HEK293 (cell line): ENCODE data around the gene SYS1.

ENCODE experiments used
- OVOL3 ChIP-seq: fragments of 450-650 bp; formaldehyde crosslinking; IDR thresholded peaks from 2 replicates; pipeline ENCODE4 v1.5.1; 2016; ENCODE audit warnings: missing biosample characterization, missing genetic modification characterization
- ZBTB7A ChIP-seq: fragments of 450-650 bp; formaldehyde crosslinking; IDR thresholded peaks from 2 replicates; pipeline ENCODE4 v1.5.1; 2016; ENCODE audit warnings: low read depth, missing biosample characterization, missing genetic modification characterization
- ZFP41 ChIP-seq: fragments of 450-650 bp; formaldehyde crosslinking; IDR thresholded peaks from 2 replicates; pipeline ENCODE4 v1.5.1; 2016; ENCODE audit warnings: missing biosample characterization, missing genetic modification characterization, borderline replicate concordance
- ZNF121 ChIP-seq: fragments of 450-650 bp; formaldehyde crosslinking; IDR thresholded peaks from 2 replicates; pipeline ENCODE4 v1.5.1; 2016; ENCODE audit warnings: missing biosample characterization, missing genetic modification characterization
- ZNF133 ChIP-seq: fragments of 450-650 bp; formaldehyde crosslinking; IDR thresholded peaks from 2 replicates; pipeline ENCODE4 v1.5.1; 2016; ENCODE audit warnings: missing biosample characterization, missing genetic modification characterization
- ZNF157 ChIP-seq: fragments of 450-650 bp; formaldehyde crosslinking; IDR thresholded peaks from 2 replicates; pipeline ENCODE4 v1.5.1; 2016; ENCODE audit warnings: missing biosample characterization, missing genetic modification characterization
- TF ChIP-seq, protein P1 (sequence below): fragments of 450-650 bp; formaldehyde crosslinking; optimal IDR thresholded peaks from 2 replicates; pipeline ENCODE3; 2016; ENCODE audit warnings: missing biosample characterization, mild to moderate bottlenecking, missing genetic modification characterization
- TF ChIP-seq, protein P2 (sequence below): fragments of 450-650 bp; formaldehyde crosslinking; IDR thresholded peaks from 2 replicates; pipeline ENCODE4 v1.5.1; 2016; ENCODE audit warnings: missing biosample characterization, missing genetic modification characterization
- TF ChIP-seq, protein P3 (sequence below): fragments of 450-650 bp; formaldehyde crosslinking; IDR thresholded peaks from 2 replicates; pipeline ENCODE4 v1.5.1; 2016; ENCODE audit warnings: missing biosample characterization, missing genetic modification characterization

GRCh38 chr20:45340236-45340847 lies 22.6 kb upstream of the SYS1 start:
- TF ChIP-seq, protein P1, sequence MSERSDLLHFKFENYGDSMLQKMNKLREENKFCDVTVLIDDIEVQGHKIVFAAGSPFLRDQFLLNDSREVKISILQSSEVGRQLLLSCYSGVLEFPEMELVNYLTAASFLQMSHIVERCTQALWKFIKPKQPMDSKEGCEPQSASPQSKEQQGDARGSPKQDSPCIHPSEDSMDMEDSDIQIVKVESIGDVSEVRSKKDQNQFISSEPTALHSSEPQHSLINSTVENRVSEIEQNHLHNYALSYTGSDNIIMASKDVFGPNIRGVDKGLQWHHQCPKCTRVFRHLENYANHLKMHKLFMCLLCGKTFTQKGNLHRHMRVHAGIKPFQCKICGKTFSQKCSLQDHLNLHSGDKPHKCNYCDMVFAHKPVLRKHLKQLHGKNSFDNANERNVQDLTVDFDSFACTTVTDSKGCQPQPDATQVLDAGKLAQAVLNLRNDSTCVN (tag by site-specific recombination): no peak
- TF ChIP-seq ZFP41 (tag by site-specific recombination) (no peak), OVOL3 (tag by site-specific recombination) (no peak), ZNF133 (tag by site-specific recombination) (no peak), ZNF121 (tag by site-specific recombination) (no peak), ZBTB7A (tag by site-specific recombination) (no peak), ZNF157 (tag by site-specific recombination) (no peak)
- TF ChIP-seq, protein P2, sequence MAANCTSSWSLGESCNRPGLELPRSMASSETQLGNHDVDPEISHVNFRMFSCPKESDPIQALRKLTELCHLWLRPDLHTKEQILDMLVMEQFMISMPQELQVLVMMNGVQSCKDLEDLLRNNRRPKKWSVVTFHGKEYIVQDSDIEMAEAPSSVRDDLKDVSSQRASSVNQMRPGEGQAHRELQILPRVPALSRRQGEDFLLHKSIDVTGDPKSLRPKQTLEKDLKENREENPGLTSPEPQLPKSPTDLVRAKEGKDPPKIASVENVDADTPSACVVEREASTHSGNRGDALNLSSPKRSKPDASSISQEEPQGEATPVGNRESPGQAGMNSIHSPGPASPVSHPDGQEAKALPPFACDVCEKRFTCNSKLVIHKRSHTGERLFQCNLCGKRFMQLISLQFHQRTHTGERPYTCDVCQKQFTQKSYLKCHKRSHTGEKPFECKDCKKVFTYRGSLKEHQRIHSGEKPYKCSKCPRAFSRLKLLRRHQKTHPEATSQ (tag by site-specific recombination): no peak
- TF ChIP-seq, protein P3, sequence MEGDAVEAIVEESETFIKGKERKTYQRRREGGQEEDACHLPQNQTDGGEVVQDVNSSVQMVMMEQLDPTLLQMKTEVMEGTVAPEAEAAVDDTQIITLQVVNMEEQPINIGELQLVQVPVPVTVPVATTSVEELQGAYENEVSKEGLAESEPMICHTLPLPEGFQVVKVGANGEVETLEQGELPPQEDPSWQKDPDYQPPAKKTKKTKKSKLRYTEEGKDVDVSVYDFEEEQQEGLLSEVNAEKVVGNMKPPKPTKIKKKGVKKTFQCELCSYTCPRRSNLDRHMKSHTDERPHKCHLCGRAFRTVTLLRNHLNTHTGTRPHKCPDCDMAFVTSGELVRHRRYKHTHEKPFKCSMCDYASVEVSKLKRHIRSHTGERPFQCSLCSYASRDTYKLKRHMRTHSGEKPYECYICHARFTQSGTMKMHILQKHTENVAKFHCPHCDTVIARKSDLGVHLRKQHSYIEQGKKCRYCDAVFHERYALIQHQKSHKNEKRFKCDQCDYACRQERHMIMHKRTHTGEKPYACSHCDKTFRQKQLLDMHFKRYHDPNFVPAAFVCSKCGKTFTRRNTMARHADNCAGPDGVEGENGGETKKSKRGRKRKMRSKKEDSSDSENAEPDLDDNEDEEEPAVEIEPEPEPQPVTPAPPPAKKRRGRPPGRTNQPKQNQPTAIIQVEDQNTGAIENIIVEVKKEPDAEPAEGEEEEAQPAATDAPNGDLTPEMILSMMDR (tag by site-specific recombination): no peak
